ENCODE results near the gene CTIF. TPM values are rescaled to one million over a fixed set of nuclear protein-coding genes. Genes with fewer than 3 reads are reported as not detected.

Gene CTIF
- total RNA-seq, 4 donors from 2014 or later = 16.6 to 116 (median 34.5) TPM

GRCh38 chr18:48530399-48531081 is 8.3 kb upstream of the CTIF start:
- Histone ChIP-seq H3K36me3 (no peaks in the 10 kb centered on the region), H3K27me3 (no peaks in the 10 kb centered on the region), H3K9me3 (no peaks in the 10 kb centered on the region), H3K4me1 (no peaks in the 10 kb centered on the region), H3K27ac (no peak overlapping the region), H3K4me3 (no peak overlapping the region)
- DNase-seq = no peak
- TF ChIP-seq CTCF (IDR thresholded peaks at IDR 0.05) = no peak
- TF ChIP-seq POLR2A (IDR thresholded peaks at IDR 0.05) = no peak

- no peak for DNase-seq
- no peaks in the 10 kb centered on the region for H3K36me3 ChIP-seq
- H3K27me3 ChIP-seq = no peaks in the 10 kb centered on the region
- TF ChIP-seq CTCF (IDR thresholded peaks at IDR 0.05) (no peak), POLR2A (IDR thresholded peaks at IDR 0.05) (no peak)
- H3K9me3 ChIP-seq = no peaks in the 10 kb centered on the region
- H3K27ac ChIP-seq = no peak overlapping the region
- no peaks in the 10 kb centered on the region for H3K4me1 ChIP-seq
- no peak overlapping the region for H3K4me3 ChIP-seq
Observed at GRCh38 chr18:48531082-48531403, 7.8 kb upstream of the CTIF start.

GRCh38 chr18:48531908-48532307 is 6.9 kb upstream of the CTIF start:
- no peaks in the 10 kb centered on the region for H3K9me3 ChIP-seq
- no peak for DNase-seq
- no peaks in the 10 kb centered on the region for H3K4me1 ChIP-seq
- no peak overlapping the region for H3K4me3 ChIP-seq
- no peaks in the 10 kb centered on the region for H3K36me3 ChIP-seq
- TF ChIP-seq CTCF (IDR thresholded peaks at IDR 0.05) (no peak), POLR2A (IDR thresholded peaks at IDR 0.05) (no peak)
- H3K27me3 ChIP-seq = no peaks in the 10 kb centered on the region
- H3K27ac ChIP-seq = no peak overlapping the region

GRCh38 chr18:48533340-48534070 is 5.3 kb upstream of the CTIF start:
- DNase-seq = no peak
- TF ChIP-seq POLR2A (IDR thresholded peaks at IDR 0.05) (no peak), CTCF (IDR thresholded peaks at IDR 0.05) (no peak)
- no peaks in the 10 kb centered on the region for H3K9me3 ChIP-seq
- H3K27me3 ChIP-seq = no peaks in the 10 kb centered on the region
- H3K27ac ChIP-seq = no peak overlapping the region
- no peaks in the 10 kb centered on the region for H3K36me3 ChIP-seq
- H3K4me1 ChIP-seq = no peaks in the 10 kb centered on the region
- no peak overlapping the region for H3K4me3 ChIP-seq

- Histone ChIP-seq H3K27ac (no peak overlapping the region), H3K4me1 (no peaks in the 10 kb centered on the region), H3K9me3 (no peaks in the 10 kb centered on the region), H3K4me3 (no peak overlapping the region), H3K27me3 (no peaks in the 10 kb centered on the region), H3K36me3 (no peaks in the 10 kb centered on the region)
- DNase-seq = no peak
- TF ChIP-seq CTCF (IDR thresholded peaks at IDR 0.05) (no peak), POLR2A (IDR thresholded peaks at IDR 0.05) (no peak)
Observed at GRCh38 chr18:48534364-48534763, 4.5 kb upstream of the CTIF start.
